Upper lobe of left lung (tissue), 6 donors: ENCODE results near the gene ITGB3. TPM values are rescaled to one million over a fixed set of nuclear protein-coding genes. Genes with fewer than 3 reads are reported as not detected.

Source experiments
- ATAC-seq, 2 donors: fragments of 200-7000 bp; cut with Tn5 transposase; one replicate each; pipeline ENCODE4 v1.9.1; 2022; ENCODE audit warnings: mild to moderate bottlenecking in 2 of 2, moderate library complexity in 2 of 2; ENCODE audit not compliant: low FRiP score in 2 of 2
- DNase-seq, 2 donors: peaks; one replicate each; pipeline ENCODE4 v3.0.0-alpha.2; 2019 to 2020
- H3K27ac ChIP-seq, 4 donors: fragments of 200-600 bp; sonication (generic); one replicate each; pipeline ENCODE4 v1.5.1; 2016 to 2019
- H3K27me3 ChIP-seq, 4 donors: fragments of 200-600 bp; sonication (generic); one replicate each; pipeline ENCODE4 v1.5.1; 2017 to 2019
- H3K36me3 ChIP-seq, 4 donors: fragments of 200-600 bp; sonication (generic); one replicate each; pipeline ENCODE4 v1.5.1; 2016 to 2019
- H3K4me1 ChIP-seq, 4 donors: fragments of 200-600 bp; sonication (generic); one replicate each; pipeline ENCODE4 v1.5.1; 2018 to 2019
- H3K4me3 ChIP-seq, 4 donors: fragments of 200-600 bp; sonication (generic); one replicate each; pipeline ENCODE4 v1.5.1; 2017 to 2019; ENCODE audit warnings: mild to moderate bottlenecking in 2 of 4, moderate library complexity in 1 of 4
- H3K9me3 ChIP-seq, 4 donors: fragments of 200-600 bp; sonication (generic); one replicate each; pipeline ENCODE4 v1.5.1; 2018 to 2019
- CTCF ChIP-seq, 6 experiments: fragments of 450-650 bp in 4 of 6; fragments of 200-600 bp in 2 of 6; sonication (generic) in 2 of 6; IDR thresholded peaks; one replicate each; pipeline ENCODE4 v1.5.1; 2016 to 2019; ENCODE audit warnings: antibody characterized with exemption in 6 of 6
- EP300 ChIP-seq, 4 donors: sonication (generic); formaldehyde crosslinking; IDR thresholded peaks; one replicate each; pipeline ENCODE4 v1.5.1; 2017; ENCODE audit warnings: antibody characterized with exemption in 4 of 4, control low read depth in 2 of 4
- POLR2A ChIP-seq, 4 donors: fragments of 450-650 bp; IDR thresholded peaks; one replicate each; pipeline ENCODE4 v1.5.1; 2016 to 2017; ENCODE audit warnings: antibody characterized with exemption in 4 of 4, mild to moderate bottlenecking in 2 of 4
- POLR2AphosphoS5 ChIP-seq, 2 donors: sonication (generic); formaldehyde crosslinking; IDR thresholded peaks; one replicate each; pipeline ENCODE4 v1.5.1; 2017; ENCODE audit warnings: antibody characterized with exemption in 2 of 2
- WGBS, 2 donors: methylation state at CpG; one replicate each; pipeline ENCODE4 v1.1.5; 2017 to 2018; 5-methylcytosine and 5-hydroxymethylcytosine counted together
- total RNA-seq, 6 donors: library from RNA; depleted of rRNA in 4 of 6; stranded (reverse); fragments of >200 nt in 4 of 6; gene quantifications; one replicate each; pipeline versions ENCODE4 v1.1.0 to v1.2.1, GENCODE V29; 2016 to 2021
- donor health status: DM: no; HTN: no; CAD: no; lungs with moderate emphysema.
- donor health status: DM: no; HTN: yes; CAD: no; lungs with severe emphysema.

ITGB3 gene
- total RNA-seq, 6 donors from 2014 or later = 3.4 to 17.8 (median 9.8) TPM

GRCh38 chr17:47305302-47305923 lies 51.8 kb downstream of the ITGB3 start:
- ATAC-seq = peak; percentile 38 to 88
- H3K36me3 ChIP-seq = no peaks in the 10 kb centered on the region
- H3K4me3 ChIP-seq = no peak overlapping the region
- H3K4me1 ChIP-seq = peaks cover 12 to 20% (median 15%) of the 10 kb centered on the region in 4 donors
- H3K27ac ChIP-seq = peak overlapping the region; percentile 39 to 64 (median 48)
- peaks cover 0 to 5% (median 0%) of the 10 kb centered on the region in 4 donors for H3K9me3 ChIP-seq
- 39 to 50% methylated on average over 4 of the region's 4 CpGs for WGBS, 2 donors
- TF ChIP-seq POLR2AphosphoS5 (IDR thresholded peaks at IDR 0.05) = no peak
- TF ChIP-seq POLR2A (IDR thresholded peaks at IDR 0.05) = no peak
- no peak for TF ChIP-seq CTCF (IDR thresholded peaks at IDR 0.05)
- no peak for TF ChIP-seq EP300 (IDR thresholded peaks at IDR 0.05)
- no peaks in the 10 kb centered on the region for H3K27me3 ChIP-seq
- no peak for DNase-seq

- no peaks in the 10 kb centered on the region for H3K27me3 ChIP-seq
- whole genome bisulfite sequencing, 2 donors = 60 to 73% methylated on average over 4 of the region's 4 CpGs
- no peak overlapping the region for H3K27ac ChIP-seq
- H3K9me3 ChIP-seq = no peaks in the 10 kb centered on the region
- H3K4me3 ChIP-seq = no peak overlapping the region
- DNase-seq = no peak
- TF ChIP-seq EP300 (IDR thresholded peaks at IDR 0.05) = no peak
- no peak for TF ChIP-seq CTCF (IDR thresholded peaks at IDR 0.05)
- no peak for TF ChIP-seq POLR2AphosphoS5 (IDR thresholded peaks at IDR 0.05)
- no peak for TF ChIP-seq POLR2A (IDR thresholded peaks at IDR 0.05)
- H3K4me1 ChIP-seq = peaks cover 10 to 16% (median 13%) of the 10 kb centered on the region in 4 donors
- no peak for ATAC-seq
- no peaks in the 10 kb centered on the region for H3K36me3 ChIP-seq
Measured at GRCh38 chr17:47310186-47310733, 56.6 kb downstream of the ITGB3 start.

- peaks cover 6 to 11% (median 8%) of the 10 kb centered on the region in 4 donors for H3K4me1 ChIP-seq
- H3K9me3 ChIP-seq = no peaks in the 10 kb centered on the region
- no peak overlapping the region for H3K27ac ChIP-seq
- no peaks in the 10 kb centered on the region for H3K36me3 ChIP-seq
- H3K4me3 ChIP-seq = no peak overlapping the region
- DNase-seq = no peak
- ATAC-seq = no peak
- TF ChIP-seq EP300 (IDR thresholded peaks at IDR 0.05) = no peak
- TF ChIP-seq CTCF (IDR thresholded peaks at IDR 0.05) = no peak
- no peak for TF ChIP-seq POLR2AphosphoS5 (IDR thresholded peaks at IDR 0.05)
- TF ChIP-seq POLR2A (IDR thresholded peaks at IDR 0.05) = no peak
- H3K27me3 ChIP-seq = no peaks in the 10 kb centered on the region
Measured at GRCh38 chr17:47311420-47311819, 57.8 kb downstream of the ITGB3 start.

GRCh38 chr17:47315451-47316266 lies 62.0 kb downstream of the ITGB3 start:
- DNase-seq = no peak
- TF ChIP-seq EP300 (IDR thresholded peaks at IDR 0.05) (no peak), CTCF (IDR thresholded peaks at IDR 0.05) (peak; percentile 60 to 86 (median 80)), POLR2AphosphoS5 (IDR thresholded peaks at IDR 0.05) (no peak)
- 24 to 28% methylated on average over 7 of the region's 7 CpGs for WGBS, 2 donors

More at GRCh38 chr17:47315451-47316266, 62.0 kb downstream of the ITGB3 start:
- H3K4me1 ChIP-seq = peaks cover 6 to 11% (median 8%) of the 10 kb centered on the region in 4 donors
- peak; percentile 63 to 86 for ATAC-seq
- no peaks in the 10 kb centered on the region for H3K9me3 ChIP-seq
- H3K27ac ChIP-seq = no peak overlapping the region
- H3K4me3 ChIP-seq = no peak overlapping the region
- H3K36me3 ChIP-seq = no peaks in the 10 kb centered on the region
- no peaks in the 10 kb centered on the region for H3K27me3 ChIP-seq
